ENCODE results near the gene KHDRBS1.

GRCh38 chr1:32012709-32013385, 821 bp upstream of the KHDRBS1 start:
- no peak for TF ChIP-seq CTCF (conservative IDR thresholded peaks at IDR 0.05)
- TF ChIP-seq EZH2 (IDR thresholded peaks at IDR 0.05; ENCODE audit: low read depth) = no peak

Measured in PC-9 (cell line).